Measurements from ENCODE around the gene CTDSP2.
"Not testable (repeated sequence)": the region's sequence is repeated elsewhere in the genome, so short reads cannot be mapped to it uniquely, and the experiment has no call there.

CTDSP2 gene

DNA sequence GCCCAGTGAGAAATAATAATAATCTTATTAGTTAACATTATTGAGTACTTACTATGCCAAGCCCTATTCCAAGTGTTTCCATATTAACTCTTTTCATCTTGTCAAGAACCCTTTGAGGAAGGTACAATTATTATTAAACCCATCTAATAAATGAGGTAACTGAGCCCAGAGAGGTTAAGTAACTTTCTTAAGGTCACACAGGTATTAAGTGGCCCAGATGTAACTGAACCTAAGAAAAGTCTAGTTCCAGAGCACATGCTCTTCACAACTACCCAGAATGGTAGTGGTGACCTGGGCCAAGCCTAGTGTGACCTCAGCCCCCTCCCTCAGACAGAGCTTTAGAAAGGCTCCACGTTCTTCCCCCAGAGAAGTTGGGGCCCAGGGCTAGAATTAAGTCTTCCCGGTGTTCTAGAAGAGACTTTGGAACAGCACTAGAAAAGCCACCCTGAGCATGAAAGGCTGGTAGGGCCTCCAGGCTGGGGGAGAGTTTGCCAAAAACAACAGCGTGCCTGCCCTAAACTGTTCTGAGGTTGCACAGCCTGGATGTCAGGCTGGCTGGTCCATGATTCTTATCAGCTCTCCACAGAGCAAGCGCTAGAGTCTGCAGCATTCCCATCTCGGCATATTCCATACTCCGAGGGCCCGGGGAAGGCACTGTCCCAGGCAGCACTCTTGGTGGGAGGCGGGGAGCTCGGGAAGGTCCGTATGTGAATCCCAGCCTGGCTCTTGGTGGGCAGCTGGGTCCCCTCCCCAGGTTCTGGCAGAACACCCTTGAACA, 41.3 kb upstream of the CTDSP2 start:
- no peak overlapping the region for H3K4me3 ChIP-seq (ENCODE audit: low read length)
- TF ChIP-seq ZNF274 (IDR thresholded peaks at IDR 0.05; ENCODE audit: low read depth, low read length): no peak

DNA sequence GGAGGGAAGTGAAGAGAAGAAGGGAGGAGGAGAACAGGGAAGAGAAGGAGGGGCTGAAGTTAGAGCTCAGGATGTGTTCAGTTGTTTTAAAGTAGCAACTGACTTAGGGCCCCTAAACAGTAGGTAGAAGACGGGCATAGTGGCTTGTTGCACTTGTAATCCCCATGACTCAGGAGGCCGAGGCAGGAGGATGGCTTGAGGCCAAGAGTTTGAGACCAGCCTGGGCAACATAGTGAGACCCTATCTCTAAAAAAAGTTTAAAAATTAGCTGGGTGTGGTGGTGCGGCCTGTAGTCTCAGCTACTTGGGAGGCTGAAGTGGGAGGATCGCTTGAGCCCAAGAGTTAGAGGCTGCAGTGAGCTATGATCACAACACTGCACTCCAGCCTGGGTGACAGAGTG, 40.4 kb upstream of the CTDSP2 start:
- not testable (repeated sequence) for H3K4me3 ChIP-seq (ENCODE audit: low read length)

DNA sequence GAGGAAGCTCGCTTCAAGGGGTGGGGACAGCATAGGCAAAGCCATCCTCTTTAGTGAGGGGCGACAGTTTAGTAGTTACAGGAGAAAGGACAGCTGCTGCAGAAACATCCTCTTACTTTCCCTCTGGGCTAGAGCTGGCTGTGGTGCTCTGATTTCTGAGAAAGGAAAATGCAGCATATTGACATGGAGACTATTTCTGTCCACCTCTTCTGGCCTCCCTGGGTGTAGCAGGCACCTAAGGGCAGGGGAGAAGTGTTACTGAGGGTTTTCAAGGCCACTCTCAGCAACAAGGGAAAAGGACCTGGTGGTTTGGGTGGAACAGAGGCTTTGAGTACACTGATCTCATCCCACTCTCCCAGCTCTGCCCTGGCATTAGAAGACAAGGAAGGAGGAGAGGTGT, 40.0 kb upstream of the CTDSP2 start:
- TF ChIP-seq ZNF274 (IDR thresholded peaks at IDR 0.05; ENCODE audit: low read depth, low read length): no peak
- H3K4me3 ChIP-seq (ENCODE audit: low read length): no peak overlapping the region

DNA sequence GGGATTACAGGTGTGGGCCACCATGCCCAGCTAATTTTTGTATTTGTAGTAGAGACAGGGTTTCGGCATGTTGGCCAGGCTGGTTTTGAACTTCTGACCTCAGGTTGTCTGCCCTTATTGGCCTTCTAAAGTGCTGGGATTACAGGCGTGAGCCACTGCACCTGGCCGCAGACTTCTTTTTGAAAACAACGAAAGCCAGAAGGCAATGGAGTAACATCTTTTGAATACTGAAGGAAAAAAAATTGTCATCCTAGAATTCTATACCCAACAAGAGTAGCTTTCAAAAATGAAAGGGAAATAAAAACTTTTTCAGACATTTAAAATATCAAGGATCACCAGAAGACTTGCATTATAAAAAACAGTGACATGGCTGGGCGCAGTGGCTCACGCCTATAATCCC, 38.7 kb upstream of the CTDSP2 start:
- TF ChIP-seq ZNF274 (IDR thresholded peaks at IDR 0.05; ENCODE audit: low read depth, low read length): no peak
- no peak overlapping the region for H3K4me3 ChIP-seq (ENCODE audit: low read length)

DNA sequence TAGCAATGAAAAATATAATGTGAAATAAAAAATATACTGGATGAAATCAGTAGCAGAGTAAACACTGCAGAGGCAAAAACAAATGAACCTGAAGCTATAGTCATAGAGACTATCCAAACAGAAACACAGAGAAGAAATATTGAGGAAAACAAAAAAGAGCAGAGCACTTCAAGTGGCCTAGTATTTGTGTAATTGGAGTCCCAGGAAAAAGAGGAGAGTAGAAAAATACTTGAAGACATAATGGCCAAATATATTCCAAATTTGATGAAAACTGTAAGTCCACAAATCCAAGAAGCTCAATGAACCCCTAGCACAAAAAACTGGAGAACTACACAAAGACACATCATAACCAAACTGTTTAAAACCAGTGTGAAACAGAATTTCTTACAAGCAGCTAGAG, 37.2 kb upstream of the CTDSP2 start:
- TF ChIP-seq ZNF274 (IDR thresholded peaks at IDR 0.05; ENCODE audit: low read depth, low read length): no peak
- H3K4me3 ChIP-seq (ENCODE audit: low read length): no peak overlapping the region

DNA sequence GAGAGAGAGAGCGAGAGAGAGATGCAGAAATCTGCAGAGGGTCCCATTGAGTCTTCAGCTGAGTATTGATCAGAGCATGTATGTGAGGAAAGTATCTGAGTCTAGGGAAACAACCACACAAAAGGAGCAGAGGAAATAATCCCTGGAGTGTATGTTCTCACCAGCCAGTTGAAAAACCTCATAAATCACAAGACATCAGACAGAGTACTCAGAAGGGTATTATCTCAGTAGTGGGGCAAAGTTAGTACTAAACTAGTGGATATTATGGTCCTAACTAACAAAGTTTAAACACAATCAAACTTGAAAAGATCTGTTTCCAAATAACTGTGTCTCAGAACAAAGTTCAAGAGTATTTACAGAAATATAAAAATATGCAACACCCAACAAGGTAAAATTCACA, 36.5 kb upstream of the CTDSP2 start:
- H3K4me3 ChIP-seq (ENCODE audit: low read length): no peak overlapping the region
- TF ChIP-seq ZNF274 (IDR thresholded peaks at IDR 0.05; ENCODE audit: low read depth, low read length): no peak

DNA sequence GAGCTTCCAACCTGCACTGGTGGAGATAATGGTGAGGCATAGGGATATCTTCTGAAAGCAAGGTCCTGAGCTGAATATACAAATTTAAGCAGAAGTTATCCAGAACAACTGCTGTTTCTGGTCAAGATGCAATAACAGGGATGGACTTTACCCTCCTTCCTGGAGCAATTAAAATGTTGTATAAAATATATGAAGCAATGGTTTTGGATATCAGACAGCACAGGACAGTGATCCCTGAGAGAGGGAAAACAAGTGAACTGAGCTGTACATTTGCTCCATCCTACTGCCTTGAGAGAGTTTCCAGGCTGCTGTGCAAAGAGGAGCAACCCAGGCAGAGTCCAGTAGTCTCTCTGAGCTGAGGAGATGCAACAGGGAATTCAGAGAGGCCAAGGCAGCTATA, 36.0 kb upstream of the CTDSP2 start:
- no peak overlapping the region for H3K4me3 ChIP-seq (ENCODE audit: low read length)
- no peak for TF ChIP-seq ZNF274 (IDR thresholded peaks at IDR 0.05; ENCODE audit: low read depth, low read length)

DNA sequence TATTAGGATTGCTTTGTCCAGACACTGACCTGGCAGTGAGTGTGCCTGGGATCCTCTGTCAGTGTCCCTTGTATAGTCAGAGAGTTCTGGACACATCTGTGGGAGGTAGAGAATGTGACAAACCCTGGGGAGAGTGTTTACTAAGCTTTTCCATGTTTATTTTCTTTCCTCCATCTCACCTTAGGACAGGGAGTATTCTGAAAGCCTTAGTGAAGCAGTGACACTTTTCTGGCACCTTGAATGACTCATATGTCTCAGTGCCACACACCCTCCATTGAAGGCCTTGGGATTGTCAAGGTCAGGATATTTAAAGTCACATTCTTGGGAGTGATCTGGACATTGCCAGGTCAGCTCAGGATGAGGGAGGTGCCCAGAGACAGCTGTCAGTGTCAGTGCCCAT, 34.9 kb upstream of the CTDSP2 start:
- TF ChIP-seq ZNF274 (IDR thresholded peaks at IDR 0.05; ENCODE audit: low read depth, low read length): no peak
- no peak overlapping the region for H3K4me3 ChIP-seq (ENCODE audit: low read length)

DNA sequence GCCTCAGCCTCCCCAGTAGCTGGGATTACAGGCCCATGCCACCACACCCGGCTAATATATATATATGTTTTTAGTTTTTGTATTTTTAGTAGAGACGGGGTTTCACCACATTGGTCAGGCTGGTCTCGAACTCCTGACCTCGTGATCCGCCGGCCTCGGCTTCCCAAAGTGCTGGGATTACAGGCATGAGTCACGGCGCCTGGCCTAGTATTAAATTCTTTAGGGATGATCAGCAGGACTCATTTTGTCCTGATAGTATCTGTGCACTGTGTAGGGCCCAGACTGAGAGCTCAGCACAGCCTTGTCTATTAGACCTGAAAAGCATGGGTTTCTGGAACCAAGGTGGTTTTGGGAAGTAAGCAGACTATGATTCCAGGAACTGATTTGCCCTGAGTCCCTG, 34.5 kb upstream of the CTDSP2 start:
- H3K4me3 ChIP-seq (ENCODE audit: low read length): not testable (repeated sequence)

DNA sequence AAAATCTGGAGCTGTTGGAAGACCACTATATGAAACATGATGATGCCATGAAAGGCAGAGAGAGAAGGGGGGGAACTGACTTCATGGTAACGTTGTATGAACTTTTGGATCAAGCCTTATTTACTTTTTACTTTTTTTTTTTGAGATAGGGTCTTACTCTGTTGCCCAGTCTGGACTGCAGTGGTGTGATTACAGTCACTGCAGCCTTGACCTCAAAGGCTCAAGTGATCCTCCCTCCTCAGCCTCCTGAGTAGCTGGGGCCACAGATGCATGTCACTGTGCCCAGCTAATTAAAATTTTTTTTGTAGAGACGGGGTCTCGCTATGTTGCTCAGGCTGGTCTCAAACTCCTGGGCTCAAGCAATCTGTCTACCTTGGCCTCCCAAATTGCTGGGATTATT, 31.3 kb upstream of the CTDSP2 start:
- no peak for TF ChIP-seq ZNF274 (IDR thresholded peaks at IDR 0.05; ENCODE audit: low read depth, low read length)
- no peak overlapping the region for H3K4me3 ChIP-seq (ENCODE audit: low read length)

DNA sequence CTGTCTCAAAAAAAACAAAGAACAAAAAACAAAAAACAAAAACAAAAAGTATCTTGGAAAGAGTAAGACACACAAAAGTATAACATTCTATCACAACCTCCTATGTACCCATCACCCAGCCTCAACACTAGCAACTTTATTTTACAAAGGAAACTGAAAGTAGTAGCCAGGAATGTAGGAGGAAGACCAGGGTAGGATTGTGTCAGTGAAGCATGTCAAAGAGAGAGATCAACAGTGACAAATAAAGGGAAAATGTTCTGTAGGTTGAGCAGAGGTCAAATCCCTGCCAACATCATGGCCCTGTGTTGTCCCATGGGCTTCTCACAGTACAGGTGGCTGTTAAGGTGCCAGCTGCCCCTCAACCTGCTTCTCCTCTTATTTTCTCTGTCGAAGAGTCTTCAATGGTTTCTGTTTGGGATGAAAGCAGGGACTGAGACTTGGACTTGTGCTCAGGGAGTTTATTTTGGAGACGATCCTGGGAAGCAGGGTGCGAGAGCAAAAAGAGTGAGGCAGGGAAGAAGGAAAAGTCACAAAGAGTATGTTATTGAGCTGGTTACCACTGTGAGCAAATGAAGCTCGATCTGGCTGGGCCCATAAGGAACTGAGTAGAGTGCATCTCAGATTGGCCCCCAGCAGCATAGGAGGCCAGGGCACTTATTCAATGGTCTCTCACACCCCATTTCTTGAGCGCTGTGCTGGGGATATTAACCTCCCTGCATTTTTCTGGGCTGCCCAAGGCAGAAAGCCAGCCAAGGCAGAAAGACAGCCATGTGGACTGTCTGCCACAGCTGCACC, 29.4 kb upstream of the CTDSP2 start:
- TF ChIP-seq ZNF274 (IDR thresholded peaks at IDR 0.05; ENCODE audit: low read depth, low read length): no peak
- no peak overlapping the region for H3K4me3 ChIP-seq (ENCODE audit: low read length)

DNA sequence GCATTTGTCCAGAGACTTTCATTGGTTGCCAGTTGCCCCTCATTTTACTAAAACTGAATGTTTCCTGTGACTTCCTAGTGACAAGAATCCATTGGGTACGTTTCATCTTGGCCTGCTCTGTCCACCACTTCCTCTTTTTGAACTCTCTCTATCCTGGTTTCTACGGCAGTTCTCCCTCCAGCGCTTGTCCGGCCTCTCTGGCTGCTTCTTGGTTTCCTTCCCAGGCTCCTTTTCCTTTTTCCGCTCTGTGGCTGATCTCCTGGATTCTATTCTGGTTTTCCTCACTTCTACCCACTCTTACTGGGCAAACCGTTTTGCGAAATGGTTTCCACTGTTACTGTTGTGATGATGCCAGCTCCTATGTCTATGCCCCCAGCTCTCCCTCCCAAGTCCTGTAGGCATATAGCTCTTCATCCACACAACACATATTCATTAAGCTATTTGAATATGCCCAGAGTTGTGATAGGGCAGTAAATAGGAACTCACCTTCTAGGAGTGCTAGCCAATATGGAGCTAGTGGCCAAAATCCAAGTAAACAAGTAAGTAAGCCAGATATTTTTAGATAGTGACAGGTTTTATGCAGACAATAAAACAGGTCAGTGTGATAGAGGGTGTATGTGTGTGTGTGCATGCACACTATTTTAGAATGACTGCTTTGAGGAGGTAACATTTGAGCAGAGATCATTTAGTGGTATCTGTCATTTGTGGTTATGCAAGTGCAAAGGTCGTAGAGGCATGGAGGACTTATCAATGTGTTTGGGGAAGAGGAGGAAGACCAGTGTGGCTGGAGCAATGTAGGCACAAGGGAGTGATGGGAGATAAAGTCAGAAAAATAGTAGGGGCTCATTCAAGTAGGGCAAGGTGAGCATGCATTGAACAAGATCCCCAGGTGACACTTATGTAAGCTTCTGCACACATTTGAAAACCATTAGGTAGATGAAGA, 27.9 kb upstream of the CTDSP2 start:
- H3K4me3 ChIP-seq (ENCODE audit: low read length): no peak overlapping the region
- TF ChIP-seq ZNF274 (IDR thresholded peaks at IDR 0.05; ENCODE audit: low read depth, low read length): no peak

DNA sequence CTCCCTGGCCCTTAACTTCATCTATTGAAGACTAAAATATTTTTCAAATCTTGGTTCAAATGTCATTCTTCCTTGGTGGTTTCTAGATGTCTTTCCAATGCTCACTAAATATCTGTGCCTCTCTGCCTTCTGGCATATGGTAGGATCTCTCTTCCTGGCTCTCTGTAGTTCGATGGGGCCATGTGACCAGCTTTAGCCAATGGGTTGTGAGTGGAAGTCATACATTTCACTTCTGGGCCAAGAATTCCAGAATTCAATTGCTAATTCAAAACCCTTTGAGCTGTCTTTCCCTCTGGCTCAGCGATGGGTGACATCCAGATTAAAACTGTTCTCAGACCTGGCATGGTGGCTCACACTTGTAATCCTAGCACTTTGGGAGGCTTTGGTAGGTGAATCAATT, 25.8 kb upstream of the CTDSP2 start:
- H3K4me3 ChIP-seq (ENCODE audit: low read length): no peak overlapping the region
- TF ChIP-seq ZNF274 (IDR thresholded peaks at IDR 0.05; ENCODE audit: low read depth, low read length): no peak

DNA sequence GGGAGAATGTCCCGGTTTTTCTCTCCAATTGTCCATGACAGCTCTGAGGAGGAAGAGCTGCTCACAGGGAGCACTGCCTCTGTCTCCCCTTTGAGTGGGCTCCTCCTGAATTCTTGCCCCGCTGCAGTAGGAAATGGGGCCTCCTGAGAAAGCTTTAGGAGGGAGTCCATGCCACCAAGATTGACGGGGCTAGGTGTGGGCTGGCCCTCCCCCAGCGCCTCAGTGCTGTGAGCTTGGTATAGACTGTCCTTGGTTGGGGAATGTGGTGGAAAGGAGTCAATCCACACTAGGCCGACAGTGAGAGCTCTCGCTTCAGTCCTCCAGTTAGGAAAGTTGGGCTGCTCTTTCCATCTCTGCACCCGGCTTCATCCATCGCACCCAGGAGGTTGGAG, 23.4 kb upstream of the CTDSP2 start:
- no peak for TF ChIP-seq ZNF274 (IDR thresholded peaks at IDR 0.05; ENCODE audit: low read depth, low read length)
- H3K4me3 ChIP-seq (ENCODE audit: low read length): no peak overlapping the region

Data from GM08714 (cell line).